HepG2 (cell line): Measurements from ENCODE around the gene RTN1. TPM values are rescaled to one million over a fixed set of nuclear protein-coding genes. Genes with fewer than 3 reads are reported as not detected.

Experiments
- ARHGAP35 ChIP-seq: sonication (generic); formaldehyde crosslinking; IDR thresholded peaks from 2 replicates; pipeline ENCODE4 v1.9.0; 2022; ENCODE audit warnings: mild to moderate bottlenecking, inconsistent platforms, moderate library complexity, missing genetic modification reagents, borderline replicate concordance
- ARID2 ChIP-seq: sonication (generic); formaldehyde crosslinking; IDR thresholded peaks from 2 replicates; pipeline ENCODE4 v1.8.1; 2022; ENCODE audit warnings: mild to moderate bottlenecking, missing genetic modification reagents, borderline replicate concordance
- BCL6 ChIP-seq: IDR thresholded peaks from 2 replicates; pipeline ENCODE4 v1.6.1; 2016; ENCODE audit warnings: missing genetic modification reagents, missing compliant biosample characterization
- DNMT1 ChIP-seq: sonication (generic); formaldehyde crosslinking; IDR thresholded peaks from 2 replicates; pipeline ENCODE4 v1.5.1; 2020; ENCODE audit warnings: mild to moderate bottlenecking, missing genetic modification reagents
- GZF1 ChIP-seq: sonication (generic); formaldehyde crosslinking; IDR thresholded peaks from 2 replicates; pipeline ENCODE4 v1.5.1; 2020; ENCODE audit warnings: mild to moderate bottlenecking, missing genetic modification reagents
- JUN ChIP-seq: sonication (generic); formaldehyde crosslinking; IDR thresholded peaks from 2 replicates; pipeline ENCODE4 v1.4.0; 2020; ENCODE audit warnings: mild to moderate bottlenecking, missing genetic modification reagents
- JUNB ChIP-seq: sonication (generic); formaldehyde crosslinking; IDR thresholded peaks from 2 replicates; pipeline ENCODE4 v1.8.0; 2022; ENCODE audit warnings: missing genetic modification reagents, mild to moderate bottlenecking, borderline replicate concordance
- PHF21A ChIP-seq: sonication (generic); formaldehyde crosslinking; IDR thresholded peaks from 2 replicates; pipeline ENCODE4 v1.5.0; 2020; ENCODE audit warnings: mild to moderate bottlenecking, missing genetic modification reagents
- SIX1 ChIP-seq: sonication (generic); formaldehyde crosslinking; IDR thresholded peaks from 2 replicates; pipeline ENCODE4 v1.4.0; 2020; ENCODE audit warnings: missing genetic modification reagents, borderline replicate concordance
- SP4 ChIP-seq: sonication (generic); formaldehyde crosslinking; IDR thresholded peaks from 2 replicates; pipeline ENCODE4 v1.8.1; 2023; ENCODE audit warnings: mild to moderate bottlenecking, missing genetic modification reagents
- SRSF1 ChIP-seq: fragments of 200-400 bp; formaldehyde crosslinking; optimal IDR thresholded peaks from 2 replicates; pipeline ENCODE3; 2017; ENCODE audit warnings: mild to moderate bottlenecking, low read depth, low read length, moderate library complexity
- STAT6 ChIP-seq: sonication (generic); formaldehyde crosslinking; IDR thresholded peaks from 2 replicates; pipeline ENCODE4 v1.4.0; 2020; ENCODE audit warnings: missing genetic modification reagents, mild to moderate bottlenecking, borderline replicate concordance
- ZBTB26 ChIP-seq: IDR thresholded peaks from 2 replicates; pipeline ENCODE4 v1.6.1; 2016; ENCODE audit warnings: missing compliant biosample characterization, missing genetic modification reagents, borderline replicate concordance
- ZNF317 ChIP-seq: sonication (generic); formaldehyde crosslinking; IDR thresholded peaks from 2 replicates; pipeline ENCODE4 v1.5.0; 2020; ENCODE audit warnings: mild to moderate bottlenecking, missing genetic modification reagents
- ZNF362 ChIP-seq: sonication (generic); formaldehyde crosslinking; IDR thresholded peaks from 2 replicates; pipeline ENCODE4 v1.4.0; 2020; ENCODE audit warnings: missing genetic modification reagents, mild to moderate bottlenecking, borderline replicate concordance
- ZNF572 ChIP-seq: sonication (generic); formaldehyde crosslinking; IDR thresholded peaks from 2 replicates; pipeline ENCODE4 v1.5.1; 2020; ENCODE audit warnings: mild to moderate bottlenecking, missing genetic modification reagents
- ZNF619 ChIP-seq: sonication (generic); formaldehyde crosslinking; IDR thresholded peaks from 2 replicates; pipeline ENCODE4 v1.4.0; 2020; ENCODE audit warnings: mild to moderate bottlenecking, missing genetic modification reagents
- ZNF777 ChIP-seq: sonication (generic); formaldehyde crosslinking; IDR thresholded peaks from 2 replicates; pipeline ENCODE4 v1.4.0; 2020; ENCODE audit warnings: missing genetic modification reagents
- ZNF788 ChIP-seq: sonication (generic); formaldehyde crosslinking; IDR thresholded peaks from 2 replicates; pipeline ENCODE4 v1.5.0; 2020; ENCODE audit warnings: mild to moderate bottlenecking, missing genetic modification reagents, borderline replicate concordance
- ZNF800 ChIP-seq: sonication (generic); formaldehyde crosslinking; IDR thresholded peaks from 2 replicates; pipeline ENCODE4 v1.4.0; 2020; ENCODE audit warnings: missing genetic modification reagents
- polyA plus RNA-seq, 8 experiments: library from polyadenylated mRNA; depleted of rRNA in 3 of 8; stranded (reverse) in 7 of 8; unstranded in 1 of 8; fragments of >200 nt; fragmentation: Illumina TruSeq in 4 of 8; extraction: Trizol in 4 of 8; gene quantifications; 2 replicates each; pipeline versions ENCODE4 v1.2.1 to v1.2.3, GENCODE V29; 2011 to 2016; ENCODE audit warnings: low read depth in 4 of 8, missing spikeins in 1 of 8, mixed read lengths in 1 of 8; ENCODE audit not compliant: insufficient read depth in 1 of 8
- total RNA-seq, 5 experiments: library from RNA; depleted of rRNA; stranded (reverse); fragments of >200 nt; fragmentation: Illumina TruSeq; extraction: Trizol; gene quantifications; 2 replicates each; pipeline ENCODE4 v1.2.3, GENCODE V29; 2016; ENCODE audit warnings: low read depth in 1 of 5

The RTN1 gene
- total and polyA plus RNA-seq, 2 of the 13 experiments (the other 11 are each of a cell fraction or from before 2014, with no cell fraction given): 0.04 to 0.18 TPM

GRCh38 chr14:59919570-59920377 lies 49.2 kb upstream of the RTN1 start, which contains the start of gene LRRC9 (continued):
- TF ChIP-seq ZNF800: no peak
- TF ChIP-seq ZBTB26 (CRISPR knock-in tag): no peak
- 0 out of 2 replicates have a peak, but pooled peaks have one; percentile 2 for TF ChIP-seq SIX1 (CRISPR knock-in tag)
- no peak for TF ChIP-seq STAT6
- no peak for TF ChIP-seq ZNF788 (CRISPR knock-in tag)
- TF ChIP-seq ZNF362 (CRISPR knock-in tag): no peak
- no peak for TF ChIP-seq ZNF317
- TF ChIP-seq DNMT1: no peak
- TF ChIP-seq ARID2: no peak
- TF ChIP-seq GZF1: no peak
- TF ChIP-seq ARHGAP35 (CRISPR knock-in tag): no peak
- peak; percentile 57 for TF ChIP-seq BCL6 (CRISPR knock-in tag)
- no peak for TF ChIP-seq JUNB
- 0 out of 2 replicates have a peak, but pooled peaks have one; percentile 16 for TF ChIP-seq PHF21A
- TF ChIP-seq ZNF777 (CRISPR knock-in tag): peak; percentile 84
- no peak for TF ChIP-seq ZNF619 (CRISPR knock-in tag)
- no peak for TF ChIP-seq SRSF1
- peak; percentile 89; the same call in 1 of the 2 replicates for TF ChIP-seq ZNF572
- TF ChIP-seq JUN (CRISPR knock-in tag): no peak
- no peak for TF ChIP-seq SP4
